Fibroblast of mammary gland (primary cell): ENCODE results near the gene RAI1.

Experiments
- DNase-seq: peaks from one replicate; pipeline ENCODE4 v3.0.0-alpha.2; 2010; ENCODE audit warnings: low read depth
- H3K4me3 ChIP-seq: 2 replicates; pipeline ENCODE4 v1.5.1; 2011; ENCODE audit warnings: low read depth, mild to moderate bottlenecking, low read length, moderate library complexity; ENCODE audit not compliant: control insufficient read depth
- TF ChIP-seq, protein P1 (sequence below): conservative IDR thresholded peaks from 2 replicates; pipeline ENCODE4 v1.5.1; 2011; ENCODE audit warnings: low read depth, low read length, inconsistent platforms; ENCODE audit not compliant: control insufficient read depth, insufficient read depth

Gene RAI1

DNA sequence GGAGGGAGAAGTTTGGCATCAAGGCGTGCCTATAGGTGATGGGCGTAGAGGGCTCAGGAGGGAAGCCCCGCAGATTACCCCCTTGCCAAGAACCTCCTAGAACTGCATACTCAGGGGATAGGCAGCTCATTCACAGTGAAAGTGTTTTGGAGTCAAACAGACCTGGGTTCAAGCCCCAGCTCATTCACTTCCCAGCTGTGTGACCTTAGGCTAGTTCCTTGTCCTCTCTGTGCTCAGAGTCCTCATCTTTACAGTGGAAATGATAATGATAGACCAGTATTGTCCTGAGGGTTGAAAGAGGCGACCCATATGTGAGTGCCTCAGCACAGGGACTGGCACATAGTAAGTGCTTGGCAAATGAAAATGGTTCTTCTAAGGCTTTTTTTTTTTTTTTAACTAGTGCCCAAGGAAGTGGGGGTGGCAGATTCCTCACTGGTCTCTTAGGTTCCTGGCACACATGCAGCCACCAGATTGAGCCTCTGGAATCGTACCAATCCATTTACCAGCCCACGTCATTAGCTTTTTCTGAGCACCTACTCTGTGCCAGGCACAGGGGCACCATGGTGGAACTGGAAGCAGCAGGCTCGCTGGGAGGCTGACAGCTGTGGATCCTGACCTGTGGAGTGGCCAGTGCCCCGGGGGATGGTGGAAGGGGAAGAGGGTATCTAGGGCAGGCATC is 79.8 kb downstream of the RAI1 start:
- no peak for DNase-seq
- TF ChIP-seq, protein P1, sequence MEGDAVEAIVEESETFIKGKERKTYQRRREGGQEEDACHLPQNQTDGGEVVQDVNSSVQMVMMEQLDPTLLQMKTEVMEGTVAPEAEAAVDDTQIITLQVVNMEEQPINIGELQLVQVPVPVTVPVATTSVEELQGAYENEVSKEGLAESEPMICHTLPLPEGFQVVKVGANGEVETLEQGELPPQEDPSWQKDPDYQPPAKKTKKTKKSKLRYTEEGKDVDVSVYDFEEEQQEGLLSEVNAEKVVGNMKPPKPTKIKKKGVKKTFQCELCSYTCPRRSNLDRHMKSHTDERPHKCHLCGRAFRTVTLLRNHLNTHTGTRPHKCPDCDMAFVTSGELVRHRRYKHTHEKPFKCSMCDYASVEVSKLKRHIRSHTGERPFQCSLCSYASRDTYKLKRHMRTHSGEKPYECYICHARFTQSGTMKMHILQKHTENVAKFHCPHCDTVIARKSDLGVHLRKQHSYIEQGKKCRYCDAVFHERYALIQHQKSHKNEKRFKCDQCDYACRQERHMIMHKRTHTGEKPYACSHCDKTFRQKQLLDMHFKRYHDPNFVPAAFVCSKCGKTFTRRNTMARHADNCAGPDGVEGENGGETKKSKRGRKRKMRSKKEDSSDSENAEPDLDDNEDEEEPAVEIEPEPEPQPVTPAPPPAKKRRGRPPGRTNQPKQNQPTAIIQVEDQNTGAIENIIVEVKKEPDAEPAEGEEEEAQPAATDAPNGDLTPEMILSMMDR, result no peak
- no peak overlapping the region for H3K4me3 ChIP-seq

DNA sequence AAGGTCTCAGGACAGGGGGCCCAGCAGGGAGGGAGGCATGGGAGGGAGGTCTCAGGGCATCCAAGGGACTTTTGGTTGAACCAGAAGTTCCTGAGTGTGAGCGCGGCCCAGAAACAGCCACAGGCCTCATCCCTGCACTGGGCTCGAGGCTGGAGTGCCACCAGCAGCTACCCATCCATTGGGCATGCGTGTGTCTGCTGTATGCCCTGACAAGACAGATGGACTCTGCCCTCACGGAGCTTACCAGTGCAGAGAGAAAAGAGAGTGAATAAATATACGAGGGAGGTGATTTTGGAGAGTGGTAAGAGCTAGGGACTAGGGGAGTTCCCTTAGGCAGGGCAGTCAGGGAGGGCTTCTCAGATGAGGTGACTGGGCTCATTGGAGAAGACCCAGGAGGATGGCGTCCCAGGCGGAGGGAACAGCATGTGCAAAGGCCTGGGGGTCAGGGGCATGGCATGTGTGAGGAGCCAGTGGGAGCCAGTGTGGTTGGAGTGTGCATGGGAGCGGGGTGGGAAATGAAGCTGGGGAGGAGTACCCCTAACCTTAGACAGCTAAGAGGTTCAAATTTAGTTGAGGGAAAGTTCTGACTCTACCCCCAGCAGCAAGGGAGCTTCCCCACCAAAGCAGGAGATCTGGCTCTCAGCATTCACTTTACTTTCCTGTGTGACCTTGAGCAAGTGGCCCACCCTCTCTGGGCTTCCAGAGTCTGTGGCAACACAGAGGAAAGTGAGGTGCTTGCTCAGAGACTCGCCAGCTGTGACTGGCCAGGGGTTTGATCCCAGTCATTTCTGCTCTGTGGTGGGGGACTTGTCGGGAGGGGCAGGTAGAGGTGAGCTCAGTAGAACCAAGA is 80.9 kb downstream of the RAI1 start:
- no peak overlapping the region for H3K4me3 ChIP-seq
- no peak for DNase-seq
- TF ChIP-seq, protein P1, result no peak

DNA sequence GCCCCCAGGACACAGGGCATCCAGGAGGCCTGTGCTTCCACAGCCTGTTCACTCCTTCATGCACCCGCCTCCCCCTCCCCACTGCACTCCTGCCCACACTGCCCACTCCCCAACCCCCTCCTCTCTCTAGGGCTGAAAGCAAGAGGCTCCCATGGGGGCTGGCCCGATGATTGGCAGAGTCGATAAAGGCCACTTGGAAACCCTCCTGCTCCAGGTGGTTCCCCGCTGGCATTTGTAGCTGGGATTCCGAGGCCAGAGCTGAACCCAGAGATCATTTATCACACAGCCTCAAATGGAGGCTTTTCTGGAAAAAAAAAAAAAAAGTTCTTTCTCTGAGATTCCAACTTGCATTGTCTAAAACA is 81.5 kb downstream of the RAI1 start:
- H3K4me3 ChIP-seq, result no peak overlapping the region
- TF ChIP-seq, protein P1, result no peak
- no peak for DNase-seq

DNA sequence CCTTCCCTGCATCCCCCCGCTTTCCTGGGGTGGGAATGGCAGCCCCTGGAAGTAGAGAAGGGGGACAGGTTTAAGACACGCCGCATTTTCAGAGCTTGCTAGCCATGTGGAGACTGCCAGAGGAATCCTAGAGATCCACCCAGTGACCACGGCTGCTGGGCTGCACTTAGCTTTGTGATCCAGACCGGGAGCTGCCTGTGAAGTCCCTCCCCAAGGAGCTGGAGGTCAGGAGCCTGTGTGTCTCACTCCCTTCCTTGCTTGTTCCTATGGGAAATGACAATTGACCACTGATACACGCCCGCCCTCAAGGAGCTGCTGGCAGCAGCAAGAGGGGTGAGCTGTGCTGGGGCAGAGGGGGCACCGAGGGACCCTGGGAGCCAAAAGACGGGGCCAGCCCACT is 81.9 kb downstream of the RAI1 start:
- no peak overlapping the region for H3K4me3 ChIP-seq
- DNase-seq, result no peak
- TF ChIP-seq, protein P1, result no peak

DNA sequence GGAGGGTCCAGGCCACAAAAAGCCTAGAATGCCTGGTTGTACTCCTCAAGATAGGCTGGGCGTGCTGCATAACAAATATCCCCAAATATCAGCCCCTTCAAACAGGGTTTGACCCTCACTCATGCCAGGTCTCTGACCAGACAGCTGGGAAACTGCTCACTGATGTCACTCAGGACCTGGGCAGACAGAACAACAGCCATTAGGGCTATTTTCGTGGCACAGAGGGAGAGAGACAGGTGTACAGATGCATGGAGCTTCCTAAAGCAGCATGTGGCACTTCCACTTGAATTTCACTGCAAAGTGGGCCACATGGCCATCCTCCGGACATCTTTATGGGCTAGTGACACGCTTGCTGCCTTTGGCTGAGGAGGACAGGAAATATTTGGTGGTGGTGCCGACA is 82.5 kb downstream of the RAI1 start:
- TF ChIP-seq, protein P1, result no peak

DNA sequence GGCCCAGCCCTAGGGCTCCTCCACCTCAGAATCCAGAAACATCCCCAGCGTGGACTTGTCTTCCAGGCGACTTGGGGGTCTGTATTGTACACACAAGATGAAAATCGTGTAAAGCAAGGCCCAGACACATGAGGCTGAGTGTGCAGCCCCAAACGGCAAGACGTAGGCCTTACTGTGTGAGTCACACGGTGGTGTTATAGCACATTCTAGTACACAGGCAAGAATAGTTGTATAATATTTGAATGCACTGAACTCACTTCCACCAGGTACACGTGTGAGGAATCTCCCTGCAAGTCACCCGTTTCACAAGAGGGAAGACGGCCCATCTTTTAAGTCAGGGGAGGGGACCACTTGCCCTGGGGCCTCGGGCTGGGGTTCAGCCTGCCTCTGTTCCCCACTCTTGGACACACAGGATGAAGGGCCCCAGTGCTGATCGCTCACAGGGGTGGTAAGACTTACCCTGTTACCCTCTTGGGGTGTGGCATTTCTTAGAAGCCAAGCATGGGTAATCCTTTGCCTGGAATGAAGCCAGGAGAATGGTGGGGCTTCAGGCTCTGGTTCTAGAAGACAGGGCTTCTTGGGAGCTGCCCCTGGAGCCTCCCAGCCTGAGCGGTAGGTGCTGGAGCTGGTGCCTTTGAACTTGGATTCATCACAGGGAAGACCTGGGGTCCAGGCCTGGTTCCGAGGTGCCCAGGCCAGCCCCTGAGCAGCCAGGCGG is 84.3 kb downstream of the RAI1 start:
- TF ChIP-seq, protein P1, result no peak
- H3K4me3 ChIP-seq, result no peak overlapping the region
- DNase-seq, result no peak

More for the DNA sequence above, 82.5 kb downstream of the RAI1 start:
- DNase-seq, result no peak
- no peak overlapping the region for H3K4me3 ChIP-seq
